ENCODE data around the gene ATP2C1.

Gene ATP2C1

GRCh38 chr3:131042271-131042985, 148.5 kb downstream of the ATP2C1 start:
- peak; percentile 38 for DNase-seq (ENCODE audit: low read depth, low spot score)

GRCh38 chr3:131047582-131047981, 153.7 kb downstream of the ATP2C1 start:
- DNase-seq (ENCODE audit: low read depth, low spot score): no peak

GRCh38 chr3:131048030-131048429, 154.1 kb downstream of the ATP2C1 start:
- DNase-seq (ENCODE audit: low read depth, low spot score): no peak

GRCh38 chr3:131050001-131050400, 156.1 kb downstream of the ATP2C1 start:
- no peak for DNase-seq (ENCODE audit: low read depth, low spot score)

- DNase-seq (ENCODE audit: low read depth, low spot score): no peak
These were observed 159.4 kb downstream of the ATP2C1 start for GRCh38 chr3:131053043-131053859.
